Esophagus muscularis mucosa (tissue), 3 donors: Measurements from ENCODE around the gene MED22.

Experiments used
- POLR2AphosphoS5 ChIP-seq, 2 donors: sonication (generic); formaldehyde crosslinking; IDR thresholded peaks; one replicate each; pipeline ENCODE4 v1.6.1; 2017; ENCODE audit warnings: antibody characterized with exemption in 2 of 2
- TF ChIP-seq, protein P1 (sequence below), 3 experiments: fragments of 200-600 bp in 2 of 3; fragments of 450-650 bp in 1 of 3; sonication (generic) in 2 of 3; IDR thresholded peaks; one replicate each; pipeline ENCODE4 v1.5.1; 2017 to 2019; ENCODE audit warnings: antibody characterized with exemption in 3 of 3, mild to moderate bottlenecking in 2 of 3, moderate library complexity in 1 of 3

DNA sequence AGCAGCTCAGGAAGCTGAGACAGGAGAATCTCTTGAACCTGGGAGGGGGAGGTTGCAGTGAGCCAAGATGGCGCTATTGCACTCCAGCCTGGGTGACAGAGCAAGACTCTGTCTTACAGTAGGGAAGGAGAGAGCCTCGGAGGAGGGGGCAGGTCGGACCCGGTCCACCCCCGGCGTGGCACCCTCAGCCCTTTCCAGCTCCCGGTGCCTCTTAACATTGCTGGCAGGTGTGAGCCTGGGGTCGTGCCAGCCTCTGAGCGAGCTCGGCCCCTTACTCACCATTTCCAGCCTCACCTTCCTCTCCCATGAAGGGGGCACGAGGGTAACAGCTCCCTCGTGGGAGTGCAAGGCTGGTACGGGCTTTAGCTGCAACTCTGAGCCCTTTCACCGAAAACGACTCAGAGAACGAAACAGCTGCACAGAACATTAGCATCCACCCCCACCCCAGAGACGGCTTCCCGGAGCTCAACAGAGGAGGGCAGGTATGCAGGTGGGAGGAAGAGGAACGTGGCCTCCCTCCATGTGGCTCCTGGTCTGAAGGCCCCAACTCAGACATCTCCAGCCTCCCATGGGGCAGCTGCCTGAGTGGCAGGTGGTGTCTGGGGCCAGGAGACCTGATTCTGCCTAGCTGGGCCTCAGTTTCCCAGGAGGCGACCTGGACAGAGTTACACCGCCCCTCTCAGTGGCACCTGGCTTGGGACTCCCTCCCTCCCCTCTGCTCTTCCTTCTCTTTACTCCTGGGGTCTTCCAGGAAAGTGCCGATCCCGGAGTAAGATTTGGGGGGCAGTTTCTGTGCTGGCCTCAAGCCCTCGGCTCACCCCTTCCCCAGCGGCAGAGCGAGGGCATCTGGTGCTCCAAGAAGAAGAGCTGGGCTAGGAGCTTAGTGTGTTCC, 44.4 kb downstream of the MED22 start:
- TF ChIP-seq, protein P1, sequence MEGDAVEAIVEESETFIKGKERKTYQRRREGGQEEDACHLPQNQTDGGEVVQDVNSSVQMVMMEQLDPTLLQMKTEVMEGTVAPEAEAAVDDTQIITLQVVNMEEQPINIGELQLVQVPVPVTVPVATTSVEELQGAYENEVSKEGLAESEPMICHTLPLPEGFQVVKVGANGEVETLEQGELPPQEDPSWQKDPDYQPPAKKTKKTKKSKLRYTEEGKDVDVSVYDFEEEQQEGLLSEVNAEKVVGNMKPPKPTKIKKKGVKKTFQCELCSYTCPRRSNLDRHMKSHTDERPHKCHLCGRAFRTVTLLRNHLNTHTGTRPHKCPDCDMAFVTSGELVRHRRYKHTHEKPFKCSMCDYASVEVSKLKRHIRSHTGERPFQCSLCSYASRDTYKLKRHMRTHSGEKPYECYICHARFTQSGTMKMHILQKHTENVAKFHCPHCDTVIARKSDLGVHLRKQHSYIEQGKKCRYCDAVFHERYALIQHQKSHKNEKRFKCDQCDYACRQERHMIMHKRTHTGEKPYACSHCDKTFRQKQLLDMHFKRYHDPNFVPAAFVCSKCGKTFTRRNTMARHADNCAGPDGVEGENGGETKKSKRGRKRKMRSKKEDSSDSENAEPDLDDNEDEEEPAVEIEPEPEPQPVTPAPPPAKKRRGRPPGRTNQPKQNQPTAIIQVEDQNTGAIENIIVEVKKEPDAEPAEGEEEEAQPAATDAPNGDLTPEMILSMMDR (IDR thresholded peaks at IDR 0.05), result no peak
- no peak for TF ChIP-seq POLR2AphosphoS5 (IDR thresholded peaks at IDR 0.05)
